HepG2 (cell line): ENCODE measurements around the gene NELFB. TPM values are rescaled to one million over a fixed set of nuclear protein-coding genes. Genes with fewer than 3 reads are reported as not detected.

Experiments used
- ATAC-seq: fragments of 200-7000 bp; cut with Tn5 transposase; 3 replicates; pipeline ENCODE4 v1.9.1; 2020; ENCODE audit warnings: mild to moderate bottlenecking, moderate library complexity
- BruUV-seq: library from RNA; stranded (reverse); fragments of 400-500 nt; replicated peaks from 2 replicates; lab custom pipeline; 2021; lab: Mats Ljungman, UMichigan
- CTCF ChIA-PET: fragments of 300-600 bp; formaldehyde crosslinking; extraction: SDS; loops from one replicate; lab custom pipeline; 2021; ENCODE audit warnings: low total read pairs, inconsistent platforms, low intra/inter-chr PET ratio; lab: Yijun Ruan, JAX
- POLR2A ChIA-PET: fragments of 350-600 bp; sonication (Branson Sonifier 250); formaldehyde crosslinking; loops from one replicate; lab custom pipeline; 2020; ENCODE audit warnings: antibody characterized with exemption, inconsistent platforms; lab: Yijun Ruan, JAX
- DNase-seq: peaks from one replicate; pipeline ENCODE4 v3.0.0-alpha.2; 2015; ENCODE audit warnings: low spot score
- FAIRE-seq: peaks from 3 replicates; lab custom pipeline; 2011; peaks lifted over from hg19 to GRCh38; lab: Jason Lieb, UNC
- H2AFZ ChIP-seq: one replicate; pipeline ENCODE4 v1.6.1; 2011; ENCODE audit warnings: low read length, inconsistent platforms
- H3K27ac ChIP-seq: fragments of 300-600 bp; 3 replicates; pipeline ENCODE4 v1.8.0; 2011; ENCODE audit warnings: mixed run types, mild to moderate bottlenecking, mixed read lengths, low read length, inconsistent platforms; ENCODE audit not compliant: insufficient read depth; ENCODE audit errors: extremely low read length
- H3K27me3 ChIP-seq, 2 experiments: fragments of 200-600 bp in 1 of 2; 2 replicates in 1 of 2; 3 replicates in 1 of 2; pipeline versions ENCODE4 v1.6.0 to v1.8.0; 2011; ENCODE audit warnings: low read length in 2 of 2, mild to moderate bottlenecking in 2 of 2, moderate library complexity in 2 of 2, inconsistent platforms in 1 of 2; ENCODE audit not compliant: insufficient read depth in 2 of 2, control insufficient read depth in 1 of 2
- H3K36me3 ChIP-seq, 2 experiments: fragments of 200-600 bp in 1 of 2; replicated peaks in 1 of 2; 2 replicates in 1 of 2; 3 replicates in 1 of 2; pipeline versions ENCODE4 v1.5.1 to v1.8.0; 2011; ENCODE audit warnings: low read length in 2 of 2, inconsistent platforms in 1 of 2; ENCODE audit not compliant: insufficient read depth in 2 of 2, control insufficient read depth in 1 of 2
- H3K4me1 ChIP-seq: 2 replicates; pipeline ENCODE4 v1.5.1; 2012; ENCODE audit warnings: low read length, inconsistent platforms; ENCODE audit not compliant: insufficient read depth
- H3K4me2 ChIP-seq: 2 replicates; pipeline ENCODE4 v1.6.0; 2011; ENCODE audit warnings: low read depth, low read length, inconsistent platforms
- H3K4me3 ChIP-seq, 3 experiments: fragments of 200-600 bp in 1 of 3; sonication (generic), shearing (Covaris generic) in 1 of 3; replicated peaks in 1 of 3; 2 replicates each; pipeline ENCODE4 v1.5.1; 2011 to 2016; ENCODE audit warnings: low read length in 3 of 3, inconsistent platforms in 2 of 3, low read depth in 2 of 3, mild to moderate bottlenecking in 2 of 3, control low read depth in 1 of 3, mixed read lengths in 1 of 3; ENCODE audit not compliant: insufficient read depth in 1 of 3
- H3K79me2 ChIP-seq: one replicate; pipeline ENCODE4 v1.6.1; 2011; ENCODE audit warnings: low read length, inconsistent platforms; ENCODE audit not compliant: insufficient read depth
- H3K9ac ChIP-seq: 2 replicates; pipeline ENCODE4 v1.6.0; 2011; ENCODE audit warnings: mild to moderate bottlenecking, low read depth, low read length, inconsistent platforms; ENCODE audit not compliant: insufficient read depth
- H3K9me3 ChIP-seq: 2 replicates; pipeline ENCODE4 v1.5.1; 2012; ENCODE audit warnings: mild to moderate bottlenecking, low read length
- H4K20me1 ChIP-seq: 2 replicates; pipeline ENCODE4 v1.6.0; 2011; ENCODE audit warnings: inconsistent platforms, mild to moderate bottlenecking, low read length, moderate library complexity; ENCODE audit not compliant: insufficient read depth
- ARID2 ChIP-seq: sonication (generic); formaldehyde crosslinking; IDR thresholded peaks from 2 replicates; pipeline ENCODE4 v1.8.1; 2022; ENCODE audit warnings: mild to moderate bottlenecking, missing genetic modification reagents, borderline replicate concordance
- GABPA ChIP-seq, 2 experiments: IDR thresholded peaks; 2 replicates each; pipeline ENCODE4 v1.6.1; 2011 to 2016; ENCODE audit warnings: low read depth in 2 of 2, low read length in 1 of 2, missing biosample characterization in 1 of 2, missing genetic modification characterization in 1 of 2
- GLI4 ChIP-seq: sonication (generic); formaldehyde crosslinking; IDR thresholded peaks from 2 replicates; pipeline ENCODE4 v1.5.1; 2020; ENCODE audit warnings: missing genetic modification reagents, mild to moderate bottlenecking, moderate library complexity, borderline replicate concordance
- HES4 ChIP-seq: sonication (generic); formaldehyde crosslinking; IDR thresholded peaks from 2 replicates; pipeline ENCODE4 v1.9.0; 2021; ENCODE audit warnings: mild to moderate bottlenecking, missing genetic modification reagents, borderline replicate concordance
- NR2F6 ChIP-seq, 2 experiments: IDR thresholded peaks; 2 replicates each; pipeline ENCODE4 v1.6.1; 2016; ENCODE audit warnings: antibody characterized with exemption in 1 of 2, mild to moderate bottlenecking in 1 of 2
- SALL1 ChIP-seq: sonication (generic); formaldehyde crosslinking; IDR thresholded peaks from 2 replicates; pipeline ENCODE4 v1.8.0; 2022; ENCODE audit warnings: mild to moderate bottlenecking, missing genetic modification reagents
- WGBS: methylation state at CpG from one replicate; pipeline ENCODE4 v1.1.6; 2017; ENCODE audit warnings: low lambda C conversion rate; 5-methylcytosine and 5-hydroxymethylcytosine counted together
- in situ Hi-C: cut with HindIII; loops from 2 replicates; pipeline ENCODE4 v1.10.0; 2017; ENCODE audit warnings: low pct_unique_long_range_greater_than_20kb; ENCODE audit not compliant: extremely low pct_ligation_motif_present
- intact Hi-C: fragments of 100-400 bp; cut with micrococcal nuclease; formaldehyde crosslinking; loops from one replicate; pipeline ENCODE4 v1.10.0; 2022; ENCODE audit not compliant: unreplicated experiment
- polyA plus RNA-seq, 8 experiments: library from polyadenylated mRNA; depleted of rRNA in 3 of 8; stranded (reverse) in 7 of 8; unstranded in 1 of 8; fragments of >200 nt; fragmentation: Illumina TruSeq in 4 of 8; extraction: Trizol in 4 of 8; gene quantifications; 2 replicates each; pipeline versions ENCODE4 v1.2.1 to v1.2.3, GENCODE V29; 2011 to 2016; ENCODE audit warnings: low read depth in 4 of 8, missing spikeins in 1 of 8, mixed read lengths in 1 of 8; ENCODE audit not compliant: insufficient read depth in 1 of 8
- total RNA-seq, 5 experiments: library from RNA; depleted of rRNA; stranded (reverse); fragments of >200 nt; fragmentation: Illumina TruSeq; extraction: Trizol; gene quantifications; 2 replicates each; pipeline ENCODE4 v1.2.3, GENCODE V29; 2016; ENCODE audit warnings: low read depth in 1 of 5
- TF ChIP-seq, protein P1 (sequence below): sonication (generic); formaldehyde crosslinking; IDR thresholded peaks from 2 replicates; pipeline ENCODE4 v1.4.0; 2020; ENCODE audit warnings: mild to moderate bottlenecking, missing genetic modification reagents
- TF ChIP-seq, protein P2 (sequence below): IDR thresholded peaks from 2 replicates; pipeline ENCODE4 v1.6.1; 2012; ENCODE audit warnings: low read depth, low read length, improper control_type of control experiment
- TF ChIP-seq, protein P3 (sequence below): sonication (generic); formaldehyde crosslinking; IDR thresholded peaks from 2 replicates; pipeline ENCODE4 v1.5.0; 2020; ENCODE audit warnings: mild to moderate bottlenecking, missing genetic modification reagents, borderline replicate concordance
- TF ChIP-seq, protein P4 (sequence below): sonication (generic); formaldehyde crosslinking; IDR thresholded peaks from 2 replicates; pipeline ENCODE4 v1.5.0; 2020; ENCODE audit warnings: mild to moderate bottlenecking, missing genetic modification reagents, moderate library complexity

NELFB gene
- total and polyA plus RNA-seq, 2 of the 13 experiments (the other 11 are each of a cell fraction or from before 2014, with no cell fraction given): 26.5 to 45.8 TPM

DNA sequence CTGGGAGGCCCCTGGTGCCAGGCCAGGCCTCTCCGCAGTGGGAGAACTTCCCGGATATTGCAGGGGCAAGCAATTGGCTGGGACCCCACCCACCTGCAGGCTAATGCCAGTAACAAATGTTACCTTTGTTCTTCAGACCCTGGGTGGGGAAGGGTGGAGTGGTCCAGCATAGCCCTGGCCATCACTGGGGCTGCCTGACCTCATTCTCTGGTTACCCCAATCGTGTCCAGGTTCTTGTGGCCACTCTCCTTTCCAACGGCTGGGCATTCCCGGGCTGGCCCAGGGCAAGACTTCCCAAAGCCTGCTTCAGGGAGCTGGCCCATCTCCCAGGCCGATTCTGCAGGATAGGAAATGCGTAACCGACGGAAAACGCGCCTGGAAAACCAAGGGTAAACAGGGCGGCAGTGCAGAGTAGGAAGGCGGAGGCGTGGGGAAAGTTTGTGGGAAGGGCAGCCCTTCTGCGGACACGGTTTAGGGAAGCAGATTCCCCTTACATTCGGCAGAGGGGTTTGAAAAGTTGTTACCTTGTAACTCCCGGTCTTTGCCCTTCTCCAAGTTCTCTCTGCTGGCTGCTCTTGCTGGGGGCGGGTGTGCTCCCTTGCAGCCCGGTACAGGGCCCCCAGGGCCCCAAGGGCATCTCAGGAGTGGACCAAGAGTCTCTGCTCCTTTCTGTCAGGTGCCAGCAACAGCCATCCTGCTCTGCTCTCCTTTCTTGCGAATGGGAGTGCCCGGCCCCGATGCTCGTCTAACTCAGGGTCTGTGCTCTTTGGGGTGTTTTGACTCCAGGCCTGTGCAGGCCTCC is 43.5 kb downstream of the NELFB start (continued):
- TF ChIP-seq SALL1 (CRISPR knock-in tag) (0 out of 2 replicates have a peak, but pooled peaks have one; percentile 8), GLI4 (no peak), NR2F6 (IDR thresholded peaks at IDR 0.05) (no peak), NR2F6 (CRISPR knock-in tag; IDR thresholded peaks at IDR 0.05) (0 out of 2 replicates have a peak, but pooled peaks have one; percentile 2)

DNA sequence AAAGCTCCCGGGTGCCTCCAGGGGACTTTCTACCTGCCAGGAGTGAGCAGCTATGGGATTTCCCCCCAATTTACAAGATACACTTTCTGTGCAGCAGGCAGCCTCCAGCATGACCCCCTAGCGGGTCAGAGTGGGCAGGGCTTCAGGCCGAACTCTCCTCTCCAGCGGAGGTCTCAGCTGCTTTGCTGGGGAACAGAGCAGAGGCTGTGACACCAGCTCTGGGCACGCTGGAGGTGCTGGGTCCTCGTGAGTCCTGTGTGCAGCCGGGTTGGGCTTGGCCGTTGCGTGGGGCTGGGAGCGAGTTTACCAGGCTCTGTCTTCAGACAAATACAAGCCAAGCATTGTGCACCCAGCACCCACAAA is 44.1 kb downstream of the NELFB start:
- Histone ChIP-seq H4K20me1 (no peaks in the 10 kb centered on the region), H3K9ac (no peak overlapping the region), H2AFZ (no peak overlapping the region), H3K27ac (no peak overlapping the region), H3K4me3 (peak overlapping the region in 1 of 3 experiments; percentile 48; a peak in 1 of 6 replicates), H3K36me3 (no peaks in the 10 kb centered on the region), H3K4me2 (peak overlapping the region; percentile 63), H3K4me1 (peaks cover 73% of the 10 kb centered on the region), H3K27me3 (peaks cover 12 to 59% of the 10 kb centered on the region in 2 experiments), H3K9me3 (no peaks in the 10 kb centered on the region), H3K79me2 (no peaks in the 10 kb centered on the region)
- ATAC-seq: peak; percentile 8; the same call in 1 of the 3 replicates
- POLR2A ChIA-PET: interaction anchor here (2.2 kb wide), 1 partner anchor 22 kb away, joined by 7 read pairs; the partner anchor contains the start of gene TOR4A
- no TSS peak for BruUV-seq
- CTCF ChIA-PET: no interaction called here
- intact Hi-C loops: no loop called here
- no peak for DNase-seq
- in situ Hi-C loops: no loop called here
- 2% methylated on average over 6 of the region's 10 CpGs for WGBS
- TF ChIP-seq, protein P1, sequence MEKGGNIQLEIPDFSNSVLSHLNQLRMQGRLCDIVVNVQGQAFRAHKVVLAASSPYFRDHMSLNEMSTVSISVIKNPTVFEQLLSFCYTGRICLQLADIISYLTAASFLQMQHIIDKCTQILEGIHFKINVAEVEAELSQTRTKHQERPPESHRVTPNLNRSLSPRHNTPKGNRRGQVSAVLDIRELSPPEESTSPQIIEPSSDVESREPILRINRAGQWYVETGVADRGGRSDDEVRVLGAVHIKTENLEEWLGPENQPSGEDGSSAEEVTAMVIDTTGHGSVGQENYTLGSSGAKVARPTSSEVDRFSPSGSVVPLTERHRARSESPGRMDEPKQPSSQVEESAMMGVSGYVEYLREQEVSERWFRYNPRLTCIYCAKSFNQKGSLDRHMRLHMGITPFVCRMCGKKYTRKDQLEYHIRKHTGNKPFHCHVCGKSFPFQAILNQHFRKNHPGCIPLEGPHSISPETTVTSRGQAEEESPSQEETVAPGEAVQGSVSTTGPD (CRISPR knock-in tag): no peak
- TF ChIP-seq, protein P2, sequence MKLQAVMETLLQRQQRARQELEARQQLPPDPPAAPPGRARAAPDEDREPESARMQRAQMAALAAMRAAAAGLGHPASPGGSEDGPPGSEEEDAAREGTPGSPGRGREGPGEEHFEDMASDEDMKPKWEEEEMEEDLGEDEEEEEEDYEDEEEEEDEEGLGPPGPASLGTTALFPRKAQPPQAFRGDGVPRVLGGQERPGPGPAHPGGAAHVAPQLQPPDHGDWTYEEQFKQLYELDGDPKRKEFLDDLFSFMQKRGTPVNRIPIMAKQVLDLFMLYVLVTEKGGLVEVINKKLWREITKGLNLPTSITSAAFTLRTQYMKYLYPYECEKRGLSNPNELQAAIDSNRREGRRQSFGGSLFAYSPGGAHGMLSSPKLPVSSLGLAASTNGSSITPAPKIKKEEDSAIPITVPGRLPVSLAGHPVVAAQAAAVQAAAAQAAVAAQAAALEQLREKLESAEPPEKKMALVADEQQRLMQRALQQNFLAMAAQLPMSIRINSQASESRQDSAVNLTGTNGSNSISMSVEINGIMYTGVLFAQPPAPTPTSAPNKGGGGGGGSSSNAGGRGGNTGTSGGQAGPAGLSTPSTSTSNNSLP: no peak
- TF ChIP-seq ARID2 (CRISPR knock-in tag) (no peak), GABPA (IDR thresholded peaks at IDR 0.05; ENCODE audit: low read depth, low read length) (no peak), GABPA (CRISPR knock-in tag; IDR thresholded peaks at IDR 0.05; ENCODE audit: low read depth) (no peak), HES4 (CRISPR knock-in tag) (no peak)
- TF ChIP-seq, protein P3, sequence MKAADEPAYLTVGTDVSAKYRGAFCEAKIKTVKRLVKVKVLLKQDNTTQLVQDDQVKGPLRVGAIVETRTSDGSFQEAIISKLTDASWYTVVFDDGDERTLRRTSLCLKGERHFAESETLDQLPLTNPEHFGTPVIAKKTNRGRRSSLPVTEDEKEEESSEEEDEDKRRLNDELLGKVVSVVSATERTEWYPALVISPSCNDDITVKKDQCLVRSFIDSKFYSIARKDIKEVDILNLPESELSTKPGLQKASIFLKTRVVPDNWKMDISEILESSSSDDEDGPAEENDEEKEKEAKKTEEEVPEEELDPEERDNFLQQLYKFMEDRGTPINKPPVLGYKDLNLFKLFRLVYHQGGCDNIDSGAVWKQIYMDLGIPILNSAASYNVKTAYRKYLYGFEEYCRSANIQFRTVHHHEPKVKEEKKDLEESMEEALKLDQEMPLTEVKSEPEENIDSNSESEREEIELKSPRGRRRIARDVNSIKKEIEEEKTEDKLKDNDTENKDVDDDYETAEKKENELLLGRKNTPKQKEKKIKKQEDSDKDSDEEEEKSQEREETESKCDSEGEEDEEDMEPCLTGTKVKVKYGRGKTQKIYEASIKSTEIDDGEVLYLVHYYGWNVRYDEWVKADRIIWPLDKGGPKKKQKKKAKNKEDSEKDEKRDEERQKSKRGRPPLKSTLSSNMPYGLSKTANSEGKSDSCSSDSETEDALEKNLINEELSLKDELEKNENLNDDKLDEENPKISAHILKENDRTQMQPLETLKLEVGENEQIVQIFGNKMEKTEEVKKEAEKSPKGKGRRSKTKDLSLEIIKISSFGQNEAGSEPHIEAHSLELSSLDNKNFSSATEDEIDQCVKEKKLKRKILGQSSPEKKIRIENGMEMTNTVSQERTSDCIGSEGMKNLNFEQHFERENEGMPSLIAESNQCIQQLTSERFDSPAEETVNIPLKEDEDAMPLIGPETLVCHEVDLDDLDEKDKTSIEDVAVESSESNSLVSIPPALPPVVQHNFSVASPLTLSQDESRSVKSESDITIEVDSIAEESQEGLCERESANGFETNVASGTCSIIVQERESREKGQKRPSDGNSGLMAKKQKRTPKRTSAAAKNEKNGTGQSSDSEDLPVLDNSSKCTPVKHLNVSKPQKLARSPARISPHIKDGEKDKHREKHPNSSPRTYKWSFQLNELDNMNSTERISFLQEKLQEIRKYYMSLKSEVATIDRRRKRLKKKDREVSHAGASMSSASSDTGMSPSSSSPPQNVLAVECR: no peak
- TF ChIP-seq, protein P4, sequence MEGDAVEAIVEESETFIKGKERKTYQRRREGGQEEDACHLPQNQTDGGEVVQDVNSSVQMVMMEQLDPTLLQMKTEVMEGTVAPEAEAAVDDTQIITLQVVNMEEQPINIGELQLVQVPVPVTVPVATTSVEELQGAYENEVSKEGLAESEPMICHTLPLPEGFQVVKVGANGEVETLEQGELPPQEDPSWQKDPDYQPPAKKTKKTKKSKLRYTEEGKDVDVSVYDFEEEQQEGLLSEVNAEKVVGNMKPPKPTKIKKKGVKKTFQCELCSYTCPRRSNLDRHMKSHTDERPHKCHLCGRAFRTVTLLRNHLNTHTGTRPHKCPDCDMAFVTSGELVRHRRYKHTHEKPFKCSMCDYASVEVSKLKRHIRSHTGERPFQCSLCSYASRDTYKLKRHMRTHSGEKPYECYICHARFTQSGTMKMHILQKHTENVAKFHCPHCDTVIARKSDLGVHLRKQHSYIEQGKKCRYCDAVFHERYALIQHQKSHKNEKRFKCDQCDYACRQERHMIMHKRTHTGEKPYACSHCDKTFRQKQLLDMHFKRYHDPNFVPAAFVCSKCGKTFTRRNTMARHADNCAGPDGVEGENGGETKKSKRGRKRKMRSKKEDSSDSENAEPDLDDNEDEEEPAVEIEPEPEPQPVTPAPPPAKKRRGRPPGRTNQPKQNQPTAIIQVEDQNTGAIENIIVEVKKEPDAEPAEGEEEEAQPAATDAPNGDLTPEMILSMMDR (CRISPR knock-in tag): 0 out of 2 replicates have a peak, but pooled peaks have one; percentile 9
- FAIRE-seq: no peak
